HG03439 (cell line): ENCODE data around the gene CHODL.

ENCODE experiments used
- ATAC-seq: cut with Tn5 transposase; IDR thresholded peaks from one replicate; pipeline ENCODE4 v1.9.1; 2021; ENCODE audit warnings: mild to moderate bottlenecking, moderate library complexity; ENCODE audit not compliant: unreplicated experiment

Gene CHODL

GRCh38 chr21:18244671-18245463, at the start of gene CHODL:
TSS of gene CHODL (plus strand) at chr21:18244833. CDS start at chr21:18245224, 391 bp downstream.
- ATAC-seq: no peak

GRCh38 chr21:18204931-18205330, 39.7 kb upstream of the CHODL start:
- no peak for ATAC-seq

- no peak for ATAC-seq
Observed at GRCh38 chr21:18218331-18218730, 26.3 kb upstream of the CHODL start.

- no peak for ATAC-seq
Observed at GRCh38 chr21:18220498-18220897, 24.1 kb upstream of the CHODL start.

GRCh38 chr21:18222346-18222745, 22.3 kb upstream of the CHODL start:
- no peak for ATAC-seq

- ATAC-seq: no peak
Observed at GRCh38 chr21:18228060-18228739, 16.4 kb upstream of the CHODL start.

GRCh38 chr21:18235545-18235944, 9.1 kb upstream of the CHODL start:
- ATAC-seq: no peak

- ATAC-seq: no peak
Observed at GRCh38 chr21:18245464-18245967, 883 bp downstream of the CHODL start.

- no peak for ATAC-seq
Observed at GRCh38 chr21:18248171-18248570, 3.5 kb downstream of the CHODL start.

- ATAC-seq: no peak
Observed at GRCh38 chr21:18249672-18250071, 5.0 kb downstream of the CHODL start.

GRCh38 chr21:18251065-18251464, 6.4 kb downstream of the CHODL start:
- ATAC-seq: no peak

GRCh38 chr21:18252256-18252655, 7.6 kb downstream of the CHODL start:
- ATAC-seq: no peak

GRCh38 chr21:18252680-18253079, 8.0 kb downstream of the CHODL start:
- ATAC-seq: no peak

GRCh38 chr21:18253221-18253620, 8.6 kb downstream of the CHODL start:
- no peak for ATAC-seq

GRCh38 chr21:18253799-18254198, 9.2 kb downstream of the CHODL start:
- no peak for ATAC-seq

GRCh38 chr21:18265944-18266343, 21.3 kb downstream of the CHODL start:
- no peak for ATAC-seq

- ATAC-seq: no peak
Observed at GRCh38 chr21:18267496-18267895, 22.9 kb downstream of the CHODL start.

- ATAC-seq: no peak
Observed at GRCh38 chr21:18268906-18269305, 24.3 kb downstream of the CHODL start.

GRCh38 chr21:18269856-18270255, 25.2 kb downstream of the CHODL start:
- no peak for ATAC-seq

- ATAC-seq: no peak
Observed at GRCh38 chr21:18273400-18273799, 28.8 kb downstream of the CHODL start.

GRCh38 chr21:18274370-18274769, 29.7 kb downstream of the CHODL start:
- no peak for ATAC-seq

- ATAC-seq: no peak
Observed at GRCh38 chr21:18275781-18276180, 31.1 kb downstream of the CHODL start.
